ENCODE measurements around the gene EXOC6B.
A peak's percentile ranks its signal among the peaks of the same experiment; 100 is the strongest.

EXOC6B gene

GRCh38 chr2:72825257-72826155 is at the start of gene EXOC6B:
EXOC6B (minus strand) TSS chr2:72826033.
- peak; percentile 92 for DNase-seq

DNA sequence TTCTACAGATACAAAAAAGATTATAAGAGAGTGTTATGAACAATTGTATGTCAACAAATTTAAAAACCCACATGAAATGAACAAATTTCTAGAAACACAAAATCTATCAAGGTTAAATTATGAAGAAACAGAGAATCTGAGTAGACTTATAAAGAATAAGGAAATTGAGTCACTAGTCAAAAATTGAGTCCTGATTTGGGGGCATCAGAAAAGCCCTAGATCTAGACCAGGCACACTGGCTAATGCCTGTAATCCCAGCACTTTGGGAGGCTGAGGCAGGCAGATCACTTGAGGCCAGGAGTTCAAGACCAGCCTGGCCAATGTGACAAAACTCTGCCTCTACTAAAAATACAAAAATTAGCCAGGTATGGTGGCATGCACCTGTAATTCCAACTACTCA is 46.0 kb upstream of the EXOC6B start:
- DNase-seq = no peak

DNA sequence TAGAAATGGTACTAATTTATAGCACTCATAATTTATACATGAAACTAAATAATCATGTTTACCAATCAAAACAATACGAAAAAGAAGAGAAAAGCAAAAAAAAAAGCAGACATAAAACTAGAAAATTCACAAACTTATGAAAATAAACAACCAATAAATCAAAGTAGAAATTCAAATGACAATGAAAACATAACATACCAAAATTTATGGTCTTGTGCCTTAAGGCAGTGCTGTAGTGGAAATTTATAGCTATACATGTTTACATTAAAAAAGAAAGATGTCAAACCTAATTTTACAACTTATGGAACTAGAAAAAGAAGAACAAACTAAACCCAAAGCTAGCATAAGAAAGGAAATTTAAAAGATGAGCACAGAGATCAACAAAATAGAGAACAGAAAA is 45.2 kb upstream of the EXOC6B start:
- no peak for DNase-seq

GRCh38 chr2:72864500-72864899 is 38.7 kb upstream of the EXOC6B start:
- DNase-seq = no peak

- DNase-seq = no peak
These were observed 37.2 kb upstream of the EXOC6B start for GRCh38 chr2:72863046-72863445.

DNA sequence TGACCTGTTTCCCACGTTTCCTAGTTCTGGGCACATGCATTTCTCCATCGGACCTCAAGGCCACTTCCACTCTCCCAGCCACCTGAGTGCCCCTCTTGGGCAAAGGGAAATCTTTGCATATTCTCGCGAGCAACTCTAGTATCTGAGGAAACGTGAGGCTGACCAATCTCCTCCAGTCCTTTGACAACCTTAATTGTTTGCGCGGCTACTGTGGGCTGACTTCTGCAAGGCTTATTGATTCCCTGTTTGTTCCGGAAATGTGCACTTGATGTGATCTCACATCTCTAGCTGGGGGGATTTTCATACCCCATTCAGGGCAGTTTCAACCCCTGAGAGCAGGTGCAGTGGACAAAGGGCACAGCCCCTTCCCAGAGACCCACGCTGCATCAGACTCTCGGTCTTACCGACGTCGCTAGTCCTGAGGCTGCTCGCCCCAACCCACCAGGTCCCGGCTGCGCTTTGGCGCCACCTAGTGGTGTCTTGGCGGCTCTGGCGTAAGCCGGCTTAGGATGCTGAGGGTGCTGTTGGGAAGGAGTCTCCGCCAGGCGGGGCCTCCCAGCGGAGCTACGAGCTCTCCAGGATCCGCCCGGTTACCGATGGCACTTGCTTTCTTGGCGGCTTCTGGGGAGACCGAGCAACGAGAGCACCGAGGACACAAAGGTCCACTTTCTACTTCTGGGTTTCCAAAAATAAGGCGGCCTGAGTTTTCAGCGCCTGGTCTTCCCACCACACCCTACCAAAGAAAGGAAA is 36.6 kb upstream of the EXOC6B start:
- DNase-seq = peak; percentile 84

DNA sequence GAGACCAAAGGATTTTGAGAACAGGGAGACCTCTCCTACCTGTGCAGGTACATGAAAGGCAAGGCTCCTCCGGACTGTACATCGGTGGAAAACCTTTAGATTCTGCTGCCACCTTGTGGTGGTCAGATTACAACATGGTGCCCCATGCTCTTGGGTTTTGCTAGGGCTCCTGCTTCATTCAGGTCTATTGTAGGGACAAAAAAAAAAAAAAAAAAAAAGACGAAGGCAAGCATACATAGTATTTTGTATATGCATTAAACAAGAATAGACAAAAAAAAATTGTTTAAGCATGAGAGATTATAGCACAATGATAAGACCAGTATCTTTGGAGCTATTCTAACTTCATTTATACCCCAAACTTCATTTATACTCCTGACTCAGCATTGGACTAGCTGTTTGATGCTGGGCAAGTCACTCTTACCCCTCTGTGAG is 34.0 kb upstream of the EXOC6B start:
- peak; percentile 62 for DNase-seq

DNA sequence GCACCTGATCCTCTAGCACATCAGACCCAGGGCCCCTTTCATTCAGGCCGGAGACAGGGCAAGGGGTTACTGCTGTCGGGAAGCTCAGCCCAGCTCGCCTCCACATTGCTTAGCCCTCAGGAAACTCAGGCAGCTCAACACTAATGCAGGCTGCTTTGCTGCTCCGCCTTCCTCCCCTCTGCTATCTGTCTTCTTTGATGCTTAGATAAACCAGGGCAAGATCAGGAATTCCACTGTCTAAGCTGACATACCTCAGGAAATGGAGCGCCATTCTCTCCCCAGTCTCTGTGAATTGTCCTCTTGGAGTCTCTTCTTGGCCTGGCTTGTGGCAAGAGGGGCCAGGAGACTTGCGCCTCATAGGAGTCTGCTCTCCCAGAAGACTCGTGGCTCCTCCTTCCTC is 25.5 kb upstream of the EXOC6B start:
- no peak for DNase-seq

DNA sequence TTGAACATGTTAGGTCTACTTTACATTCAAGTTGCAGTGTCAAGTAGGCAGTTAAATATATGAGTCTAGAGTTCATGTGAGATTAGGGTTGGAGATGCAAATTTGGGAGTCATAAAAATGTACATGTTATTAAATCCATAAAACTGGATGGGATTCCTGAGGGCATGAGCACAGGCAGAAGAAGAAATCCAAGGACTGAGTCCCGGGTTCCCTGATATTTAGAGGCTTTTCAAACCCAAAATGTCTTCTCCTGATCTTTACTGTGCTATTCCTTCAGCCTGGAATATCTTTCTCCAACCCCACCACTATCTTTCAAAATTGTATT is 23.3 kb upstream of the EXOC6B start:
- no peak for DNase-seq

DNA sequence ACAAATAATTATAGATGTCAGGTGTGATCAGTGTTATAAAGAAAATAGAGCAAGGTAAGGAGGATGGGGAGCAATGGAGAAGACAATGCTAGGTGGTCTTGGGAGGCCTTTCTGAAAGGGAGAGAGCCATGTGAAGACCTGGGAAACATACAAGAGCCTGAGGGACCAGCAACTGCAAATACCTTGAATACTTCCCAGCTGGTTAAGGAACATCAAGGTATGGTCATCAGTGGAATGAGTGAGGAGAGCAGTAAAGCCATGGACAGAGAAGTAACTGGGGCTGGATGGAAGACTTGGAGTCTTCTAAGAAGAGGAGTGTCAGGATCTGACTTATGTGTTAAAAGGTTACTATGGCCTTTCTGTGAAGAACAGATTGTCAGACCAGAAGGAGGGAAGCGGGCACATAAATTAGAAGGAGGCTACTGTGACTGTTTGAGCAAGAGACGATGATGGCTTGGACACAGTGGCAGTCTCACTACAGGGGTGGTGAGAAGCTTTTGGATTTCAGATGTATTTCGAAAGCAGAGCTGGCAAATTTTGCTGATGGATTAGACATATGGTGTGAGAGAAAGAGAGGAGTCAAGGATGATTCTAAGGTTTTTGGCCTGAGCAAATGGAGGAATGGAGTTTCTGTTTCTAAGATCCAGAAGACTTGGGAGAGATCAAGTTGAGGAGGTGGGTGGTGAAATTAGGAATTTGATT is 22.8 kb upstream of the EXOC6B start:
- no peak for DNase-seq

DNA sequence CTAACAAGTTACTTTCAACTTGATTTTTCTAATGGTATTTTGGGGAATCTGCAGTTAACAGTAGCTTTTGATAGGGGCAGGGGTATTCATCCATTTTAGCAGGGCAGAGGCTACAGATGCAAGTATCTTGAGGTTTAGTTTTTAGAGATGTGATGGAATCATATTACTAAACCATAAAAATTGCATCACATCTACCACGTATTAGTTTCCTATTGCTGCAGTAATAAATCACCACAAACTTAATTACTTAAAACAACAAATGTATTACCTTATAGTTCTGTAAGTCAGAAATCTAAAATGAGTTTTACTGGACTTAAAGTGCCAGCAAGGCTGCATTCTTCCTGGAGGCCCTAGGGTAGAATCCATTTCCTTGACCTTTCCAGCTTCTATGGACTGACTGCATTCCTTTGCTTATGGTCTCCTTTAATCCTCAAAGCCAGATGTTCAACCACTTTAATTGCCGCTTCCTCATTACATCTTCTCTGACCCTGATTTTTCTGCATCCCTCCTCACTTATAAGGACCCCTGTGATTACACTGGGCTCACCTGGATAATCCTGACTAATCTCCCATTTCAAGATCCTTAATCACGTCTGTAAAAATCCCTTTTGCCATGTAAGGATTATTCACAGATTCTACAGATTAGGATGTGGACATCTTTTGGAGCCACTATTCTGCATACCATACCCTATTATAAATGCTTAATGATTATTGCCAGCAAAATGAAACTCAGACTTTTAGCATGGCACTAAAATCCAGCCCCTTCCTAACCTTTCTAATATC is 21.9 kb upstream of the EXOC6B start:
- no peak for DNase-seq

DNA sequence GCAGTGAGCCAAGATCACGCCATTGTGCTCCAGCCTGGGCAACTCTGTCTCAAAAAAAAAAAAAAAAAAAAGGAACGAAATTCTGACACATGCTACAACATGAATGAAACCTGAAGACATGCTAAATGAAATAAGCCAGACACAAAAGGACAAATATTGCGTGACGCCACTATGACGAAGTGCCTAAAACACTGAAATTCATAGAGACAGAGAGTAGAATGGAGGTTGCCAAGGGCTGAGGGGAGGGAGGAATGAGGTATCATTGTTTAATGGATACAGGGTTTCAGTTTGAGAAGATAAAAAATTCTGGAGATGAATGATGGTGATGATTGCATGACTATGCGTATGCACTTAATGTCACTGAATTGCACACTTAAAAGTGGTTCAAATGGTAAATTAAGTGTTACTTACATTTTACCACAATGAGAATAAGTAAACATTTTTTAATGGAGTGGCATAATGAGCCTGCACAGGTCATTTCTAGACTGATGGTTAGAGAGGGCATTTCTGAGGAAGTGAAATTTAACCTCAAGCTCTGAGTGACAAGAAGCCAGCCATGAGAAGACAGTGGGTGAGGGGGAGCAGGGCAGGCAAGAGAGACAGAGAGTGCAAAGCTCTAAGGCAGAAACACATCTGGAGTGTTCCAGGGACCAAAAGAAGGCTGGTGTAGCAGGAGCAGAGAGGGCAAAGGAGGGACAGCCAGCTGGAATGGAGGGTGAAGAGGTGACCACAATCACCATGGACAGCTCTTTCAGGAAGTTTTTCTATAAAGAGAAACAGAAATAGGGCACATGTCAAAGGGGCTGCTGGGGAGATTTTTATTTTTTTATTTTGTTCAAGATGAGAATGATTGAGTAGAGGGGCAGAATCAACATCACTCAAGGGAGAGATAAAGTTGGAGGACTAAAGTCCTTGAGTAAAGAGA is 20.6 kb upstream of the EXOC6B start:
- no peak for DNase-seq

DNA sequence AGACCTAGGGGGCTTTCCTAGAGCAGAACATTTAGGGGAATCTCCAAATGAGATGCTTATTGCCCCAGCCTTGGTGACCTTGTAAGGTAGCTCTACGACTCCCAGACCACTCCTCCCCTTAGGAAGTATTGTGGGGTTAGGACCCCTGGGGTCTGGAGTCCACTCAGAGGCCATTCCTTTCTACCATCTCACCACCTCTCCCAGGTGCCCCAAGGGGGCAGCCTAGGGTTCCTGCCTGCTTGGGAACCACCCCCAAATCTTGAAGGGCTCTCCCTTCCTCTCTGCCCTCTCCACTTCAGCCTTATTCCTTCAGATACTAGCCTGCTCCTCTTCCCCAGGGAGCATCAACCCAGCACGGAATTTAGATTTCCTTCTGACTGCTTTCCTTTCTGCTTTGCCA is 17.5 kb upstream of the EXOC6B start:
- no peak for DNase-seq

- no peak for DNase-seq
These were observed 15.8 kb upstream of the EXOC6B start for GRCh38 chr2:72841462-72842125.

GRCh38 chr2:72840066-72840465 is 14.2 kb upstream of the EXOC6B start:
- DNase-seq = no peak

- no peak for DNase-seq
These were observed 11.3 kb upstream of the EXOC6B start for GRCh38 chr2:72837171-72837570.

DNA sequence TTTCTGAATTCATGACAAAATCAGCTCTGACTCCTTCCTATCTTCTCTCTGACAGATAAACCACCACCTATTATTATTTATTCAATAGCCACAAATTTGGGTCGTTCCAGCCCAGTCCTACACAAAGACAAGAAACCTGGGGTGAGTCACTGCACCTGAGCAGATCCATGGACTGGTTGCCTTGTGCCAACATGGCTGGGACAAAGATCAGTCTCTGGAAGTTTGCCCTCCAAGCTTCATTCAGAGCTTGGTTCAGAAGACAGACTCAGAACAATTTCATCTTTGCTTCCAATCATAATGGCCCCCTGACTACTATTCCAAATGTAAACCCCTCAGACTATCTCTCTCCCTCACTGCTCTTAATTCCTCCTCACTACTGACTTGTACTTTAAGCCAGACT is 9.6 kb upstream of the EXOC6B start:
- DNase-seq = no peak

- DNase-seq = no peak
These were observed 8.8 kb upstream of the EXOC6B start for GRCh38 chr2:72834596-72834995.

- no peak for DNase-seq
These were observed 7.4 kb upstream of the EXOC6B start for GRCh38 chr2:72833084-72833714.

- no peak for DNase-seq
These were observed 4.4 kb upstream of the EXOC6B start for GRCh38 chr2:72830273-72830672.
